Gastrocnemius medialis (tissue), 4 donors: ENCODE measurements around the gene UBA3. TPM values are rescaled to one million over a fixed set of nuclear protein-coding genes. Genes with fewer than 3 reads are reported as not detected.

ENCODE experiments used
- ATAC-seq, 2 donors: fragments of 150-250 bp; one replicate each; pipeline ENCODE4 v1.9.1; 2016
- DNase-seq, 2 donors: peaks; one replicate each; pipeline ENCODE4 v3.0.0-alpha.2; 2019
- H3K27ac ChIP-seq, 4 donors: fragments of 200-600 bp; sonication (generic); 1 replicate in 1 of 4; 2 replicates in 3 of 4; pipeline ENCODE4 v1.5.1; 2016 to 2018; ENCODE audit warnings: mild to moderate bottlenecking in 2 of 4, moderate library complexity in 1 of 4
- H3K27me3 ChIP-seq, 3 donors: fragments of 200-600 bp; sonication (generic) in 2 of 3; 1 replicate in 1 of 3; 2 replicates in 2 of 3; pipeline versions ENCODE4 v1.5.1 to v1.6.0; 2016 to 2019; ENCODE audit warnings: mild to moderate bottlenecking in 1 of 3, moderate library complexity in 1 of 3
- H3K36me3 ChIP-seq, 2 donors: fragments of 200-600 bp; sonication (generic) in 1 of 2; one replicate each; pipeline ENCODE4 v1.5.1; 2017 to 2018
- H3K4me1 ChIP-seq, 2 donors: fragments of 200-600 bp; sonication (generic) in 1 of 2; one replicate each; pipeline ENCODE4 v1.5.1; 2016 to 2017; ENCODE audit warnings: mild to moderate bottlenecking in 2 of 2
- H3K4me3 ChIP-seq, 4 donors: fragments of 200-600 bp; sonication (generic) in 3 of 4; 1 replicate in 1 of 4; 2 replicates in 3 of 4; pipeline ENCODE4 v1.5.1; 2016 to 2019; ENCODE audit warnings: mild to moderate bottlenecking in 2 of 4
- H3K9me3 ChIP-seq, 3 donors: fragments of 200-600 bp; sonication (generic) in 2 of 3; 1 replicate in 1 of 3; 2 replicates in 2 of 3; pipeline ENCODE4 v1.5.1; 2016 to 2019
- CTCF ChIP-seq, 5 experiments: fragments of 450-650 bp in 3 of 5; fragments of 200-600 bp in 2 of 5; sonication (generic) in 2 of 5; IDR thresholded peaks in 4 of 5; conservative IDR thresholded peaks in 1 of 5; 1 replicate in 4 of 5; 2 replicates in 1 of 5; pipeline ENCODE4 v1.5.1; 2016 to 2019; ENCODE audit warnings: antibody characterized with exemption in 5 of 5, mild to moderate bottlenecking in 3 of 5, moderate library complexity in 3 of 5
- POLR2A ChIP-seq, 2 donors: fragments of 450-650 bp; IDR thresholded peaks; one replicate each; pipeline ENCODE4 v1.6.1; 2017; ENCODE audit warnings: antibody characterized with exemption in 2 of 2, mild to moderate bottlenecking in 2 of 2, moderate library complexity in 2 of 2
- in situ Hi-C, 4 donors: fragments of 200-750 bp; cut with MboI; loops; one replicate each; pipeline versions ENCODE4 v1.15.0 to v1.8.0; 2017; ENCODE audit warnings: low sequenced_read_pairs in 4 of 4
- intact Hi-C: fragments of 100-400 bp; cut with DNase I; formaldehyde crosslinking; loops from one replicate; pipeline ENCODE4 v1.15.1; 2023; ENCODE audit warnings: low total_unique reads
- microRNA counts, 2 donors: library from miRNA; unstranded; fragments of <30 nt; microRNA quantifications; one replicate each; lab custom pipeline; 2016
- microRNA-seq, 2 donors: library from miRNA; unstranded; fragments of <30 nt; microRNA quantifications; one replicate each; pipeline ENCODE4, GENCODE V29; 2016; ENCODE audit warnings: borderline replicate concordance in 2 of 2
- total RNA-seq, 4 donors: library from RNA; depleted of rRNA; stranded (reverse); fragments of >200 nt; gene quantifications; one replicate each; pipeline versions ENCODE4 v1.1.0 to v1.2.3, GENCODE V29; 2016

Gene UBA3
- total RNA-seq, 4 donors from 2014 or later, result 29.3 to 42.2 (median 36.0) TPM

- intact Hi-C loops, result no loop called here
- ATAC-seq (no peak), DNase-seq (no peak)
- Histone ChIP-seq H3K4me3 (no peak overlapping the region), H3K27me3 (no peaks in the 10 kb centered on the region), H3K36me3 (peaks cover 0 to 86% of the 10 kb centered on the region in 2 donors), H3K4me1 (peaks cover 10 to 18% of the 10 kb centered on the region in 2 donors), H3K9me3 (no peaks in the 10 kb centered on the region), H3K27ac (no peak overlapping the region)
- in situ Hi-C loops, result loop anchor here in 2 of 4 donors (25.0 kb wide), 1 partner anchor 307 kb away; no protein-coding TSS in a partner anchor
- TF ChIP-seq CTCF (IDR thresholded peaks at IDR 0.05 in 4 of 5, conservative IDR thresholded peaks at IDR 0.05 in 1 of 5) (no peak), POLR2A (IDR thresholded peaks at IDR 0.05) (no peak)
Observed at GRCh38 chr3:69005071-69005790, 74.9 kb downstream of the UBA3 start.

MicroRNAs encoded within 50 kb of the gene (microRNA counts, 767-probe panel; counts per million panel counts)
- microRNA hsa-miR-3136-5p (lab: Ali Mortazavi, UCI), result 356 to 448 counts per million in 2 donors

Small RNA genes within 50 kb of the gene (microRNA-seq; reads per million reads assigned to microRNA genes)
- gene MIR3136, result 0 to 1.2 reads per million in 2 donors

Other genes starting within 250 kb of the UBA3 start
- under 1 TPM in 1 of 4 donors, not detected in 3; 0.39 TPM for gene TAFA4, start 147.8 kb downstream of the UBA3 start, total RNA-seq
- 10 to 100 TPM; 13.3 to 25.2 (median 20.1) TPM for gene EOGT, start 66.7 kb downstream of the UBA3 start, total RNA-seq
- gene TMF1, start 28.0 kb downstream of the UBA3 start, total RNA-seq, result 10 to 100 TPM; 27.0 to 49.6 (median 33.5) TPM
- 100 to 1,000 TPM; 108 to 181 (median 145) TPM for gene ARL6IP5, start 4.6 kb upstream of the UBA3 start, total RNA-seq
- gene LMOD3, start 42.2 kb upstream of the UBA3 start, total RNA-seq, result 100 to 1,000 TPM in 3 of 4 donors, 10 to 100 TPM in 1; 31.0 to 194 (median 113) TPM